Left lobe of liver (tissue), 2 donors: ENCODE measurements around the gene EFCAB13. TPM values are rescaled to one million over a fixed set of nuclear protein-coding genes. Genes with fewer than 3 reads are reported as not detected.
"Not testable (repeated sequence)": the region's sequence is repeated elsewhere in the genome, so short reads cannot be mapped to it uniquely, and the experiment has no call there.

Experiments
- ATAC-seq: fragments of 200-7000 bp; cut with Tn5 transposase; one replicate; pipeline ENCODE4 v1.9.1; 2020; ENCODE audit warnings: mild to moderate bottlenecking, moderate library complexity
- DNase-seq: peaks from one replicate; pipeline ENCODE4 v3.0.0-alpha.2; 2020; ENCODE audit warnings: low spot score
- total RNA-seq: library from RNA; stranded (reverse); gene quantifications from one replicate; pipeline ENCODE4 v1.2.1, GENCODE V29; 2021
- donor health status: DM: no; HTN: no; CAD: no; lungs with moderate emphysema.
- donor health status: DM: no; HTN: yes; CAD: no.

EFCAB13 gene
- total RNA-seq, 1 donor from 2014 or later, result 4.6 TPM

- no peak for ATAC-seq
- no peak for DNase-seq
Observed at GRCh38 chr17:47414612-47415011, 90.9 kb downstream of the EFCAB13 start.

DNA sequence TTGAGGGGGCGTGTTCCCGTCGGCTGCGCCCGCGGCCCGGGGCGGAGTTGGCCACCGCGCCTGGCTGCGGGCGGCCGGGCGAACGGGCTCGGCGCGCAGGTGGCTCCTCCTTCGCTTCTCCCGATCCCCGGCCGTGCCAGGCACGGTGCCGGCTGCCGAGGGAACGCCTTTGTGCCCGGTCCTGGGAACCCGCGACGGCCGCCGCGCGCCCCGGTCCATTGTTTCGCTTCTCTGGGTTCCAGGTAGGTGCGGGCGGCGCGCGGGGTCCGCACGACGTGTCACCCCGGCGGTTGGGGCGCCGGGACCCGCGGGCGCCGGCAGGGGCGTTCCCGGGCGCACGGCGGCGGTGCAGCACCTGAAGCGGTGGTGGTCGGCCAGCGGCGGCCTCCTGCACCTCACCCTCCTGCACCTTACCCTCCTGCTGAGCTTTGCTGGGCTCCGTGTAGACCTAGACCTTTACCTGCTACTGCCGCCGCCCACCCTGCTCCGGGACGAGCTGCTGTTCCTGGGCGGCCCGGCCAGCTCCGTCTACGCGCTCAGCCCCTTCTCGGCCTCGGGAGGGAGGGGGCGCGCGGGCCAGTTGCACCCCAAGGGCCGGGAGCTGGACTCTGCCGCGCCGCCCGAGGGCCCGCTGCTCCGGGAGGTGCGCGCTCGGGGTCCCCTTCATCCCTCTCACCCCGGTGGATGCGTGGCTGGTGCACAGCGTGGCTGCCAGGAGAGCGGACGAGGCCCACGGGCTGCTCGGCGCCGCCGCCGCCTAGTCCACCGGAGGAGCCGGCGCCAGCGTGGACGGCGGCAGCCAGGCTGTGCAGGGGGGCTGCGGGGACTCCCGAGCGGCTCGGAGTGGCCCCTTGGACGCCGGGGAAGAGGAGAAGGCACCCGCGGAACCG, 99.9 kb downstream of the EFCAB13 start:
- DNase-seq (peak; percentile 64), ATAC-seq (peak; percentile 96)

DNA sequence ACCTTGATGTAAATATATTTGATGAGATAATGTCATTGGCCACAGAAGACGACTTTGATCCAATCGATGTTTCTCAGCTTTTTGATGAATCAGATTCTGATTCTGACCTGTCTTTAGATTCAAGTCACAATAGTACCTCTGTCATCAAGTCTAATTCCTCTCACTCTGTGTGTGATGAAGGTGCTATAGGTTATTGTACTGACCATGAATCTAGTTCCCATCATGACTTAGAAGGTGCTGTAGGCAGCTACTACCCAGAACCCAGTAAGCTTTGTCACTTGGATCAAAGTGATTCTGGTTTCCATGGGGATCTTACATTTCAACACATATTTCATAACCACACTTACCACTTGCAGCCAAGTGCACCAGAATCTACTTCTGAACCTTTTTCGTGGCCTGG, 101.5 kb downstream of the EFCAB13 start:
- not testable (repeated sequence) for DNase-seq

DNA sequence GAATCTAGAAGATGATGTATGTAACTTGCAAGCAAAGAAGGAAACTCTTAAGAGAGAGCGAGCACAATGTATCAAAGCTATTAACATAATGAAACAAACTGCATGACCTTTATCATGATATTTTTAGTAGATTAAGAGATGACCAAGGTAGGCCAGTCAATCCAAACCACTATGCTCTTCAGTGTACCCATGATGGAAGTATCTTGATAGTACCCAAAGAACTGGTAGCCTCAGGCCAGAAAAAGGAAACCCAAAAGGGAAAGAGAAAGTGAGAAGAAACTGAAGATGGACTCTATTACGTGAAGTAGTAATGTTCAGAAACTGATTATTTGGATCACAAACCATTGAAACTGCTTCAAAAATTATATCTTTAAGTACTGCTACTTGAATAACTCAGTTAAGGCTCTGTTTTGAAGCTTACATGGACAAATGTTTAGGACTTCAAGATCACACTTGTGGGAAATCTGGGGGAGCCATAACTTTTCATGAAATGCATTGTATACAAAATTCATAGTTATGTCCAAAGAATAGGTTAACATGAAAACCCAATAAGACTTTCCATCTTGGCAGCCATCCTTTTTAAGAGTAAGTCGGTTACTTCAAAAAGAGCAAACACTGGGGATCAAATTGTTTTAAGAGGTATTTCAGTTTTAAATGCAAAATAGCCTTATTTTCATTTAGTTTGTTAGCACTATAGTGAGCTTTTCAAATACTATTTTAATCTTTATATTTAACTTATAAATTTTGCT, 102.3 kb downstream of the EFCAB13 start:
- not testable (repeated sequence) for DNase-seq, ATAC-seq

More for the DNA sequence above, 101.5 kb downstream of the EFCAB13 start:
- not testable (repeated sequence) for ATAC-seq

DNA sequence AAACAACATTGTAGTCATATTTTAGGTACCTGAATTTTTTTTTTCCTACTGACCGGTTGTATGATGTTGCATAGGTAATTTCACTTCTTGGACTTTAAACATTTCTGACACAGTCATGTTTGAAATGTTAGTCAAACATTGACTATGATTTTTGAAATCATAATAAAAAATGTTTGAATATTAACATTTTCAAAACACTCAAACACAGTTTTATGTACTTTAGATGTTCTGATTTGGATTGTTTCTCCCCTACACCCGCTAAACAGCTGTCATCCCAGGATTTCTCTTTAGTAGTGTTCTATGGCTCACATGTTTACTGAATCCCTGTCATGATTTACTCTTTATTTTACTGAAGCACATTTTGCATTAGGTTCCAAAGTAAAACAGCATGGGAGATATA, 104.2 kb downstream of the EFCAB13 start:
- ATAC-seq, result no peak
- DNase-seq, result no peak

- DNase-seq, ATAC-seq: not testable (repeated sequence)
Observed at GRCh38 chr17:47432240-47432639, 108.5 kb downstream of the EFCAB13 start.

- no peak for DNase-seq
- ATAC-seq, result no peak
Observed at GRCh38 chr17:47465165-47465564, 141.4 kb downstream of the EFCAB13 start.

DNA sequence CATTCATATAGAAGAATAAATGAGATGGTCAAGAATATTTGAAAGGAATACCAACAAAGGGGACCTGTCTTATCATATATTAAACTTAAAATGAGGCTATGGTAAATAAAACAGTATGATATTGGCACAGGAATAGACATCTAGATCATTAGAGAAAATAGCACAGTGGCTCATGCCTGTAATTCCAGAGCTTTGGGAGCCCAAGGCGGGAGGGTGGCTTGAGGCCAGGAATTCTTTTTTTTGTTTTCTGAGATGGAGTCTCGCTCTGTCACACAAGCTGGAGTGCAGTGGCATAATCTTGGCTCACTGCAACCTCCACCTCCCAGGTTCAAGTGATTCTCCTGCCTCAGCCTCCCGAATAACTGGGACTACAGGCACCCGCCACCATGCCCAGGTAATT, 143.2 kb downstream of the EFCAB13 start:
- not testable (repeated sequence) for ATAC-seq, DNase-seq

DNA sequence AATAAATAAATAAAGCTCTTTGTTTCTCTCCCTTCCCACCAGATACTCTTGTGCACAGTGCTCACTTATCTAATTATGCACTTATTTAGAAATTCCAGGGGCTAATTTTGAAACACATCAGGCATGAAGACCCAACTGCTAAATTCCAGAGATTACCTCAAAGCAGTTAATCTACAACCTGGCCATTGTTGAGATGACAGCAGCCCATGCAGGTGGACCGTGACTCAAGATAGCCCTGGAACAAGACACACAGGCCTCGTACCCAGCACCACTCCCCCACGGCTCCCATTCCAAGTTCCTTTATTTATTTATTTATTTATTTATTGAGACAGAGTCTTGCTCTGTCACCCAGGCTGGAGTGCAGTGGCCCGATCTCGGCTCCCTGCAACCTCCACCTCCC, 147.1 kb downstream of the EFCAB13 start:
- ATAC-seq, result no peak
- no peak for DNase-seq

GRCh38 chr17:47472073-47472472, 148.3 kb downstream of the EFCAB13 start:
- peak; percentile 97 for ATAC-seq
- peak; percentile 68 for DNase-seq

Other genes starting within 250 kb of the EFCAB13 start
- gene CDC27, start 134.7 kb upstream of the EFCAB13 start, total RNA-seq, result 29.3 TPM
- not detected for gene MYL4, start 114.6 kb upstream of the EFCAB13 start, total RNA-seq
- gene ITGB3, start 70.1 kb upstream of the EFCAB13 start, total RNA-seq, result 5.0 TPM
- gene NPEPPS, start 207.2 kb downstream of the EFCAB13 start, total RNA-seq, result 46.6 TPM